GM21723 (cell line): ENCODE measurements around the gene LOX.
"Not testable (repeated sequence)": the region's sequence is repeated elsewhere in the genome, so short reads cannot be mapped to it uniquely, and the experiment has no call there.

ENCODE experiments used
- ATAC-seq: cut with Tn5 transposase; IDR thresholded peaks from one replicate; pipeline ENCODE4 v1.9.1; 2021; ENCODE audit warnings: mild to moderate bottlenecking, moderate library complexity; ENCODE audit not compliant: unreplicated experiment

The LOX gene

GRCh38 chr5:122099060-122099790, 21.2 kb upstream of the LOX start:
- ATAC-seq, result no peak

- ATAC-seq, result no peak
Measured at GRCh38 chr5:122097391-122097790, 19.3 kb upstream of the LOX start.

DNA sequence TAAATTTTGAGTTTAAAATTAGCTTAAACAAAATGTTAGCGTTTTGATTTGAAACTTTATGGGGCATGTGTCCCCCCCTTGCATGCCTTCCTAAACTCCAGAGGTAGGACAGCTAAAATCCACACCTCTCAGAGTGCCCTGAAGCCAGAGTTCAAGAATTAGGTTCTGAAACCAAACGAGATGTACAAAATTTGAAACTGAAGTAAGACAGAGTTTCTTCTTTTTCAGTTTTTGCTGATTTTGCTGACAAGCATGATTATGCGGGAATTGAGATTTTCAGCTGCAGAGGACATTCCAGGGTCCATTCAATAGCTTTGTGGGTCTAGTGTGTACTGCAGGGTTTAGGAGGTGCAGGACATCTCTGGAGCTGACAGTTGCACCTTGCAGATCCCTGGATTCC, 17.1 kb upstream of the LOX start:
- ATAC-seq, result no peak

DNA sequence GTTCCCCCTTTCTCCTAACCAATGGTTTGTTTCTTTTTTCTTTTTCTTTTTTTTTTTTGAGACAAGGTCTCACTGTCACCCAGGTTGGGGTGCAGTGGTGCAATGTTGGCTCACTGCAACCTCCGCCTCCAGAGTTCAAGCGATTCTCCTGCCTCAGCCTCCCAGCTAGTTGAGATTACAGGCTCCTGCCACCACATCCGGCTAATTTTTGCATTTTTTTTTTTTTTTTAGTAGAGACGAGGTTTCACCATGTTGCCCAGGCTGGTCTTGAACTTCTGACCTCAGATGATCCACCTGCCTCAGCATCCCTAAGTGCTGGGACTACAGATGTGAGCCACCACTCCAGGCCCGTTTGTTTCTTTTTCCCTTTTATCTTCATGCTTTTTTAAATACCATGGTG, 16.2 kb upstream of the LOX start:
- ATAC-seq, result not testable (repeated sequence)

GRCh38 chr5:122093415-122094180, 15.5 kb upstream of the LOX start:
- ATAC-seq, result no peak

DNA sequence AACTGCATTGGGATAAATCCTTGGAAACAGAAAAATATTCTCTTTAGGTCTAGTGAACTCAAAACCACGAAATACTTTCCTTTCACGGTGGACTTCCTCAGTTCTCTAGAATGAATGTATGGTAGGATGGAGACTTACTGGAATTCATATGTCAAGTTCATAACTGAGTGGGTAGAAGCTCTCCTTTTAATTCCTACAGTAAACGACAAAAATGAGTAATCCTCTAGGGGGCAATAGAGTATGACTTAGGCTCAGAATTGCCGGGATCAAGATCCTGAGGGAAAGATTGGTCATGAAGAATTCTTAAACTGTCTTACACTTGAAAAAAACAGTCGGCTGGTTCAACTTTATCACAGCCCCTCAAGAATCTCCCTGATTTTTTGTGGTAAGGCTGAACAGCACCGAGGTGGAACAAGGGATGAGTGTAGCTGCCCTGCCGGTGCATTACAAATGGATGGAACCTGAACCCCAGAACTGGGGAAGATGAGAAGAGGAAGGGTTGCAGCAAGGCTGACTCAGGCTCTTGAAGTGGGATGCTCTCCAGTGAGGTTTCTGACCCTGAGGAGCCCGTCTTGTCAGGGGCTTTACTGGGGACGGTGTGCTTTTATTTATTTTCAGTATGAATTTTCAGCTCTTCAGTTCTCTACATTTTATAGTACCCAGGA, 14.0 kb upstream of the LOX start:
- no peak for ATAC-seq

DNA sequence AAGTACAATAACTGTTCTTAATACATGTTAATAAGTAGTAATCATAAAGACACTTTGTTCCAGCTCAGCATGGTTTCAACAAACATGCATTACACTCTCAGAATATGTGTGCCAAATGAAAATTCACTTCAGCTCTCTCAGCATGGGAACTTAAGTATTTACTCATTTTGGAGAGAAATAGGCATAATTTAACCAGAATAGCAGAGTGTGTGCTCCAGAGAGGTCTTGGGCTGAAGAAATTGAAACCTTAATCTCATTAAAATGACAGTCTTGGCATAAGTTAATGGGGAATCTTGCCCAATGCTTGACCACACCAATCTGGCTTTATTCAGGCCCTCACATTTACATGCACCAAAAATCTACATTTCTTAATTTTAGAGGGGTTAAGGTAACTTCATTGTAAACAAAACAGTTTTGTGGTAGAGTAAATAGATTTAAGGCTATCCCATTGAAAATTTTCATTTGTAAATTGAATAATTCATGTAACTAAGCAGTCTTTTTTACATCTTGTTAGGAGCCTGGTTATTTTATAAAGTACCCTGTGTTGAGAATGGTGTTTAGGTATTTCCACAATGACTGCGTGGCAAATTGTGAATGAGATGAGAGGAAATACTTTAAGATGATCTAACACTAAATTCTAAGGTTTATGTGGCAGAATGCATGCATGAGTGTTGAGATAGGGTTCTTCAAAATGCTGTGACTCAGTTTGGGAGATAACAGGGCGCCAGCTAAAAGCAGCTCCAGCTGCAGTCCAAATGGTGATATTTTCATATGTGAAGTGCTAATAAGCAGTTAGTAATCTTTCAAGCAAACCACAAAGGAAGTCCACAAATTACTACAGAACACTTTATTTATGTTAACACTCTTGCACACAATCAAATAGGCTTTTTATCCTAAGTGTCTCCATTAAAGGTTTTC, 11.3 kb upstream of the LOX start:
- ATAC-seq, result no peak

- no peak for ATAC-seq
Measured at GRCh38 chr5:122085041-122085440, 7.0 kb upstream of the LOX start.

GRCh38 chr5:122083535-122083934, 5.5 kb upstream of the LOX start:
- ATAC-seq, result no peak

GRCh38 chr5:122081541-122081940, 3.5 kb upstream of the LOX start:
- ATAC-seq, result no peak

DNA sequence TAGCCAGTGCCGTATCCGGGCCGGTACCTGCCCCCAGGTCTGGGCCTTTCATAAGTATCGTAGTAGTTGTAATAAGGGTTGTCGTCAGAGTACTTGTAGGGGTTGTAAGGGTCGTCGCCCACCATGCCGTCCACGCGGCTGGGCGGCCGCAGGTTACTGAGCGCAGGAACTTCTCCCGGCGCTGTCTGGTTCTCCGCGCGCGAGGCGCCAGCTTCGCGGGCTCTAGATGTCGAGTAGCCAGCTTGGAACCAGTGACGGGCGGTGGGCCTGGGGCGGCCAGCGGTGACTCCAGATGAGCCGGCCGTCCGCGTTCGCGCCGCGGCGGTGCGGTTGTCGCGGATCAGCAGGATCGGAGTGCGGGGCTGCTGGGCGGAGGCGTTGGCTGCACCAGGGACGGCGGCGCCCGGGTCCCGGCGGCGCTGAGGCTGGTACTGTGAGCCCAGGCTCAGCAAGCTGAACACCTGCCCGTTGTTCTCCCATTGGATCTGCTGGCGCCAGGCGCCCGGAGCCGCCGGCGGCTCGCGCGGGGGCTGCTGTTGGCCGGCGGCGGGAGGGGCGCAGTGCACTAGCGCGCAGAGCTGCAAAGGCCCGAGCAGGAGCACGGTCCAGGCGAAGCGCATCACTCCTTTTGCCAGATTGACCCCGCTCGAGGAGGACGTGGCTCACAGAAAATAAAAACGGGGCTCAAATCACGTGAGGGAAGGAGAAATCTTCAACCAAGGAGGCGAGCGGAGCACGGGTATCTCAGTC, 518 bp downstream of the LOX start:
- ATAC-seq, result peak; percentile 30

- ATAC-seq, result peak; percentile 66
Measured at GRCh38 chr5:122076669-122077365, 1.2 kb downstream of the LOX start.

- no peak for ATAC-seq
Measured at GRCh38 chr5:122076050-122076461, 2.0 kb downstream of the LOX start.

- no peak for ATAC-seq
Measured at GRCh38 chr5:122073864-122074263, 4.2 kb downstream of the LOX start.

DNA sequence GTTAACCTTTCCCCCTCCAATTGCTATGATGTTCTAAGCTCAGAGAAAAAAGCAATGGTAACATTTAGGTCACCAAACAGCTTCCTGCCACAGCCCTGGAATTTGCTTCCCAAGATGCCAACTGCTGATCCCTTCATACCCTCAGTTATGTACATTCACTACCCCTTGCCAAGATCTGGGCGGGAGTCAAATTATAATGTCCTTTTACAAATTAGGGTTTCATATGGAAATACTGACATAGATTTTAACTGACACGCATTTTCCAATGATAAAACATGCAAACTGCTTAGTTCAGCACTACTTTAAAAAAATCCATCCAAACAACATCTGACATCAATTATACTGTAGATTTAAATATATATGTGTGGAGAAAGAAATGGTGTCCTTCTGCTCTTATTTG, 5.0 kb downstream of the LOX start:
- no peak for ATAC-seq

GRCh38 chr5:122067390-122067789, 10.7 kb downstream of the LOX start:
- ATAC-seq, result no peak

- no peak for ATAC-seq
Measured at GRCh38 chr5:122064992-122065391, 13.1 kb downstream of the LOX start.

DNA sequence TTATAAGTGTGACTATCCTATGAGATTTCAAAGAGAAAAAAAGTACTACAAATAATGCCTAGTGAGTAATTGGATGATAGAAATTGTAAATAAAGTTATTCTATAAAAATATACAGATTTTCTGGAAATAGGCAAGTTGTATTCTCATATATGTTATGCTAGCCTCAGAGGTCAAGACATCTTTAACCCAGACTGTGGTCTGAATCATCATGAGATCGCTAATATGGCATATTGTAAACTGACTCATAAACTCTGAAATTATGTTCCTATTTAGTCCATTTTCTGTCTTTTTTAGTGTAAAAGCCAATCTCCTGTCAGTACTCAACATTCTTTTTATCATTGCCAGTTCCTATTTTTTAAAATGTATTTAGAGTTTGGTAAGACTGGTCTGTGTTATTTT, 14.2 kb downstream of the LOX start:
- ATAC-seq, result no peak

DNA sequence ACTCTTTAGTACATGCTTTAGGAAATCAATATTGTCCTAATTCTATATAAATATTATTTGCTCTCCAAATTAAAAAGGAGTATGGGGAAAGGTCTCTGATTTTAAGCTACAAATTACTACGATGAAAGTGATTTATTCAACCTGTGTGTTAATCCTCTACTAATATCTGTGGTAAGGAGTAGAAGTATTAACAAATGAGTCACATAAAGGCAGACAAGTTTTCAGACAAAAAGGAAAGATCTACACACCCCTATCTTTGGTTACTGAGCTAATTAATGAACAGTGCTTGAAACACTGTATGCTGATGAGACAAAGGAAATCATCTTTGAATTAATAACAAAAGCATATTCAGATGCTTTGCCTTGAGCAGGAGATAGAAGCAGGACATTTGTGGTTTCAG, 15.9 kb downstream of the LOX start:
- no peak for ATAC-seq

GRCh38 chr5:122056913-122057312, 21.1 kb downstream of the LOX start:
- ATAC-seq, result no peak
